ENCODE data around the gene DMD.

The DMD gene

DNA sequence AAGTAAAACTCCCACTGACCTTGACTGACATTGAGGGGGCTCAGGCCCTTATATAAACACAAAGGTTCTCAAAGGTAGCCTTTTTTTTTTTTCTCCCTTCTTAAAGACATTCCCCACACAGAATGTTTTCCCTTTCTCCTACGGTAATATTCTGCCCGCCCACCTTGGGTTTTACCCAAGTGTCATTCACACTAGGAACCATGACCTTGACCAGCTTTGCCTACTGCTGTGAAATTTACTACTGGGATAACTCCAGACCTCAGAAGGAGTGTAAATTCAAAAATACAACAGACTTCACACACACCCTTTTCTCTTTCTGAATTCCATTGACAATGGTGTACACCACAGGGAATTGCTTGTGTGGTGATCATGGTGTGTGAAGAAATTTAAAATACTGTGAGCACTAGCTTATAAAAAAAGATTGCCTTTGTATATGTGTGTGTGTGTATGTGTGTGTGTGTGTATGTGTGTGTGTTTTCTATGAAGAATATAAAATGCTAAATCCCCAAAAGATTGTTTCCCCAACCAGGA lies 1550.0 kb downstream of the DMD start:
- Histone ChIP-seq H3K27me3 (ENCODE audit: control insufficient read depth in 1 of 2, insufficient read depth in 2 of 2, low read length in 2 of 2) (no peaks in the 10 kb centered on the region), H3K4me1 (ENCODE audit: control insufficient read depth, insufficient read depth, low read length) (no peaks in the 10 kb centered on the region), H3K9me3 (ENCODE audit: control insufficient read depth in 2 of 2, low read length in 2 of 2) (no peaks in the 10 kb centered on the region), H3K4me3 (ENCODE audit: low read length in 2 of 2) (no peak overlapping the region), H3K27ac (ENCODE audit: low read length) (no peak overlapping the region), H3K9ac (ENCODE audit: low read length in 2 of 2) (no peak overlapping the region), H3K36me3 (ENCODE audit: control insufficient read depth in 2 of 2, insufficient read depth in 2 of 2, low read length in 2 of 2) (no peaks in the 10 kb centered on the region)

DNA sequence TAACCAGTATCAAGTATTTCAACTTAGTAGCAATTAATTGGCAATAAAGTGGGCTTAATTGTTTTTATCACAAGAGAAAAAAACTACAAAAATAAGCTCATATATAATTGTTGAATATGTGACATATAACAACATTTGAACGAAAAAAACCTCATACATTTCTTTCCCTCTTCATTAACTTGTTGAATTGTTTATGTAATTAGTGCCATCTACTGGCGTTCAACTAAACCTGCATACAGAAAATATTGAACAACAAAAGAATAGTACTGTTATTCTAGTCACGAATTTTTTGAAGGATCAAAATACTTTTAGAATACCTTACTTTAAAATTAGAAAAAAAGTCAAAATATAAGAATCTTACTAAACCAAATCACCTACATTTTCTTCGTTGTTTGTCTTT lies 1553.0 kb downstream of the DMD start:
- H3K4me1 ChIP-seq (ENCODE audit: control insufficient read depth, insufficient read depth, low read length): no peaks in the 10 kb centered on the region
- H3K27me3 ChIP-seq (ENCODE audit: control insufficient read depth in 1 of 2, insufficient read depth in 2 of 2, low read length in 2 of 2): no peaks in the 10 kb centered on the region
- no peaks in the 10 kb centered on the region for H3K9me3 ChIP-seq (ENCODE audit: control insufficient read depth in 2 of 2, low read length in 2 of 2)
- H3K4me3 ChIP-seq (ENCODE audit: low read length in 2 of 2): no peak overlapping the region
- H3K27ac ChIP-seq (ENCODE audit: low read length): no peak overlapping the region
- H3K36me3 ChIP-seq (ENCODE audit: control insufficient read depth in 2 of 2, insufficient read depth in 2 of 2, low read length in 2 of 2): no peaks in the 10 kb centered on the region
- H3K9ac ChIP-seq (ENCODE audit: low read length in 2 of 2): no peak overlapping the region

DNA sequence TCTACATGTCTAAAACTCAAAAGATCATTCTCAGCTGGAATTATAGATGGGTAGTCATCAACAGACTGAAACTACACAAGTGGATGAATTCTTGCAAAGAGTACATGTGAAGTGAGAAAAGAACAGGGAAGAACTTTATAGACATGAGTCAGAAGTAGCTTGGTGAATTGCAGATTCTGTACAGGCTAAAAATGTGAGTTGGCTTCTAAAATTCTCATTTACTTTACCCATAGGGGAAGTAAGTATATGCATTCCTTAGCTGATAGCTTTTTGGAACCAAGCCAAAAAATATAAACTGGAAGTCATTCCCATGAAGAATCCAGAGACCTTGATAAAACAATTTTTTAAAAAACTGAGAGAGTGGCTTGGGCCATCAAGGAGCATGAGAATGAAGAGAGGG lies 1555.3 kb downstream of the DMD start:
- Histone ChIP-seq H3K27ac (ENCODE audit: low read length) (no peak overlapping the region), H3K4me1 (ENCODE audit: control insufficient read depth, insufficient read depth, low read length) (no peaks in the 10 kb centered on the region), H3K9ac (ENCODE audit: low read length in 2 of 2) (no peak overlapping the region), H3K9me3 (ENCODE audit: control insufficient read depth in 2 of 2, low read length in 2 of 2) (no peaks in the 10 kb centered on the region), H3K4me3 (ENCODE audit: low read length in 2 of 2) (no peak overlapping the region), H3K27me3 (ENCODE audit: control insufficient read depth in 1 of 2, insufficient read depth in 2 of 2, low read length in 2 of 2) (no peaks in the 10 kb centered on the region), H3K36me3 (ENCODE audit: control insufficient read depth in 2 of 2, insufficient read depth in 2 of 2, low read length in 2 of 2) (no peaks in the 10 kb centered on the region)

DNA sequence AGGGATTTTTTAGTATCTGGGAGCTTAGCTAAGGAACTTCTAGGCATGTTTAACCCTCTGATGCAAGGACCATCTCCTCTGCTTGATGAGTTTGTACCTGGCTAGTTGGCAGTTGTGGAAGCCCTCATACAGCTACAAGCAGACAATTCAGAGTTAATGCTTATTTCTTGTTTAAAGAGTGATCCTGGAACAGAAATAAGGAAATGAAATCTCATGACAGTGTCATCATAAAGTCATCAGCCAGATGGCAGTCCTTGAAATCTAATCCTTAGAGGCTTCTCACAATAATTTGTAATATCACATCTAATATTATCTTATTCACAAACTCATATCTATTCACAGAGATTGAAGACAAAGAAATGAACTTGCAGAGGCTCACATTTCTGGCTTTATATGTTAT lies 1557.9 kb downstream of the DMD start:
- H3K36me3 ChIP-seq (ENCODE audit: control insufficient read depth in 2 of 2, insufficient read depth in 2 of 2, low read length in 2 of 2): no peaks in the 10 kb centered on the region
- H3K27me3 ChIP-seq (ENCODE audit: control insufficient read depth in 1 of 2, insufficient read depth in 2 of 2, low read length in 2 of 2): no peaks in the 10 kb centered on the region
- no peaks in the 10 kb centered on the region for H3K4me1 ChIP-seq (ENCODE audit: control insufficient read depth, insufficient read depth, low read length)
- no peak overlapping the region for H3K9ac ChIP-seq (ENCODE audit: low read length in 2 of 2)
- H3K9me3 ChIP-seq (ENCODE audit: control insufficient read depth in 2 of 2, low read length in 2 of 2): no peaks in the 10 kb centered on the region
- H3K27ac ChIP-seq (ENCODE audit: low read length): no peak overlapping the region
- H3K4me3 ChIP-seq (ENCODE audit: low read length in 2 of 2): no peak overlapping the region

- Histone ChIP-seq H3K9ac (ENCODE audit: low read length in 2 of 2) (no peak overlapping the region), H3K9me3 (ENCODE audit: control insufficient read depth in 2 of 2, low read length in 2 of 2) (no peaks in the 10 kb centered on the region), H3K36me3 (ENCODE audit: control insufficient read depth in 2 of 2, insufficient read depth in 2 of 2, low read length in 2 of 2) (no peaks in the 10 kb centered on the region), H3K4me1 (ENCODE audit: control insufficient read depth, insufficient read depth, low read length) (no peaks in the 10 kb centered on the region), H3K27ac (ENCODE audit: low read length) (no peak overlapping the region), H3K27me3 (ENCODE audit: control insufficient read depth in 1 of 2, insufficient read depth in 2 of 2, low read length in 2 of 2) (no peaks in the 10 kb centered on the region), H3K4me3 (ENCODE audit: low read length in 2 of 2) (no peak overlapping the region)
Observed at GRCh38 chrX:31652650-31653049, 1558.7 kb downstream of the DMD start.

DNA sequence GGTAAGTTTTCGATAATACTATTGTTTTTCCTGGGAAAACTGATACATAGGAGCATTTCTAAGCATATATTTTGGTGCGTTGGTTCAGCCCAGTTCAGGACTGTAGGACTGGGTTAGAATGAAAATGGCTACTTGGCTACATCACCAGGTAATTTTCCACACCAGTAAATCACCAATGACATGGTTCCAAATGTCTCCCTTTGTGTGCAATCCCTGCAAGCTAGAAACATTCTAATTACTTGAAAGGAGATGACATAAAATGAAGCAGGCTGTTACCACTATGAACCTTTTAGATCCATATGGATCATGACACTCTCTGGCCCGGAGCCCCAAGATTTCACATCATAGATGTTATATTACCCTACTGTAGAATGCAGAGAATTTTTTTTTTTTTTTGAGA lies 1562.1 kb downstream of the DMD start:
- Histone ChIP-seq H3K4me3 (ENCODE audit: low read length in 2 of 2) (no peak overlapping the region), H3K9me3 (ENCODE audit: control insufficient read depth in 2 of 2, low read length in 2 of 2) (no peaks in the 10 kb centered on the region), H3K27ac (ENCODE audit: low read length) (no peak overlapping the region), H3K4me1 (ENCODE audit: control insufficient read depth, insufficient read depth, low read length) (no peaks in the 10 kb centered on the region), H3K36me3 (ENCODE audit: control insufficient read depth in 2 of 2, insufficient read depth in 2 of 2, low read length in 2 of 2) (no peaks in the 10 kb centered on the region), H3K9ac (ENCODE audit: low read length in 2 of 2) (no peak overlapping the region), H3K27me3 (ENCODE audit: control insufficient read depth in 1 of 2, insufficient read depth in 2 of 2, low read length in 2 of 2) (no peaks in the 10 kb centered on the region)

- H3K4me1 ChIP-seq (ENCODE audit: control insufficient read depth, insufficient read depth, low read length): no peaks in the 10 kb centered on the region
- H3K27ac ChIP-seq (ENCODE audit: low read length): no peak overlapping the region
- no peaks in the 10 kb centered on the region for H3K9me3 ChIP-seq (ENCODE audit: control insufficient read depth in 2 of 2, low read length in 2 of 2)
- H3K36me3 ChIP-seq (ENCODE audit: control insufficient read depth in 2 of 2, insufficient read depth in 2 of 2, low read length in 2 of 2): no peaks in the 10 kb centered on the region
- H3K27me3 ChIP-seq (ENCODE audit: control insufficient read depth in 1 of 2, insufficient read depth in 2 of 2, low read length in 2 of 2): no peaks in the 10 kb centered on the region
- H3K4me3 ChIP-seq (ENCODE audit: low read length in 2 of 2): no peak overlapping the region
- H3K9ac ChIP-seq (ENCODE audit: low read length in 2 of 2): no peak overlapping the region
Observed at GRCh38 chrX:31633349-31633748, 1578.0 kb downstream of the DMD start.

DNA sequence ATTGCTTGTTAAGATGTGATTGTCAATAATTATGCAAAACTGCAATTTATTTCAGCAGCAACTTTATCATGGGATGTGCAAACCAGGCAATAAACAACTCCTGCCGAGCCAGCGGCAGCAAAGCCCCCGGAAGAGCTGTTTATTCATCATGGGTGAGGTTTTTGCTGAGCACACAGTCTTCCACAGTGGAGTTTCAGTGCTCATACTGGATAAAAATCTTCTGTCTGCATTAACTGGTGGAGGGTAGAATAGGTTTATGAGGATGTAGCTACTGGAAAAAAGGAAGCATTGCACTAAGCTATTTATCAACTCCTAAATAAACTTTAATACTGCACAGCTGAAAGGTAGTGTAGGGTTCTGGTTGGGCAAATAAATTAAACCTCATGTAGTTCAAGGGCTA lies 1582.2 kb downstream of the DMD start:
- H3K9me3 ChIP-seq (ENCODE audit: control insufficient read depth in 2 of 2, low read length in 2 of 2): no peaks in the 10 kb centered on the region
- H3K27ac ChIP-seq (ENCODE audit: low read length): no peak overlapping the region
- H3K4me1 ChIP-seq (ENCODE audit: control insufficient read depth, insufficient read depth, low read length): no peaks in the 10 kb centered on the region
- no peak overlapping the region for H3K4me3 ChIP-seq (ENCODE audit: low read length in 2 of 2)
- H3K27me3 ChIP-seq (ENCODE audit: control insufficient read depth in 1 of 2, insufficient read depth in 2 of 2, low read length in 2 of 2): no peaks in the 10 kb centered on the region
- H3K36me3 ChIP-seq (ENCODE audit: control insufficient read depth in 2 of 2, insufficient read depth in 2 of 2, low read length in 2 of 2): no peaks in the 10 kb centered on the region
- H3K9ac ChIP-seq (ENCODE audit: low read length in 2 of 2): no peak overlapping the region

DNA sequence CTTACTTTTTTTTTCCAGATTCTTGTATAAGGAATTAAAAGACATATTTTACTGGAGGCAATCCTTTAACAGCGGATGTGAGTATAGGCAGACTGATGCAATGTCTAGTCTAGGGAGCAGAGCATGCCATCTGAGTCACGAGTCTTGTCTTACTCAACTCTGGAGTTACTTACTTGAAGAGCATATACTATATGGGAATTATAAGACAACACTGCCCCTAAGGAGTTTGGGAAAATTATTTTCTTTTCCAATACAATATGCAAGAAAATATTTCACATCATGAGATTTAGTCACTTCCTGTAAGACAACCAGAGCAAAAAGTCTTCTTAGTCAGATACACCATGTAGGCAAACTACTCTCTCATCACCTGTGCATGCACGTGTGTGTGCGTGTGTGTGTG lies 1602.2 kb downstream of the DMD start:
- Histone ChIP-seq H3K9ac (ENCODE audit: low read length in 2 of 2) (no peak overlapping the region), H3K9me3 (ENCODE audit: control insufficient read depth in 2 of 2, low read length in 2 of 2) (no peaks in the 10 kb centered on the region), H3K27me3 (ENCODE audit: control insufficient read depth in 1 of 2, insufficient read depth in 2 of 2, low read length in 2 of 2) (peaks cover 0 to 2% of the 10 kb centered on the region in 2 donors), H3K36me3 (ENCODE audit: control insufficient read depth in 2 of 2, insufficient read depth in 2 of 2, low read length in 2 of 2) (no peaks in the 10 kb centered on the region), H3K27ac (ENCODE audit: low read length) (no peak overlapping the region), H3K4me3 (ENCODE audit: low read length in 2 of 2) (no peak overlapping the region), H3K4me1 (ENCODE audit: control insufficient read depth, insufficient read depth, low read length) (no peaks in the 10 kb centered on the region)

DNA sequence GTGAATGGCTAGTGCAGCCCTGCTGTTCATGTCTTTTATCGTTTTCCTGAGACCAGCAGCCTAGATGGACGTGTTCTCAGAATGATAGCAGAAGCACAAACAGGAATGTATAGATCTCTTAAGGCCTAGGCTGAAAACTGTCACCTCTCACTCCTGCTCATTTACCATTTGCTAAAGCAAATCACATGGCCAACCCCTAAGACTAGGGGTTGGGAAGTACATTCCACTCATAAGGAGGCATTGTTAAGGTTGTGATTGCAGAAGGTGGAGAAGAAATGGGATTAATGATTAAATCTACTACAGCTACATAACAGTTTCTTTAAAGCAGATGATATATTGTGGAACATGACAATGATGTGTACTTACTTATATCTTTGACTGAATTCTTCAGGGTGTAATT lies 1602.7 kb downstream of the DMD start:
- H3K9ac ChIP-seq (ENCODE audit: low read length in 2 of 2): no peak overlapping the region
- H3K9me3 ChIP-seq (ENCODE audit: control insufficient read depth in 2 of 2, low read length in 2 of 2): no peaks in the 10 kb centered on the region
- H3K27me3 ChIP-seq (ENCODE audit: control insufficient read depth in 1 of 2, insufficient read depth in 2 of 2, low read length in 2 of 2): peaks cover 0 to 2% of the 10 kb centered on the region in 2 donors
- H3K4me3 ChIP-seq (ENCODE audit: low read length in 2 of 2): no peak overlapping the region
- H3K4me1 ChIP-seq (ENCODE audit: control insufficient read depth, insufficient read depth, low read length): no peaks in the 10 kb centered on the region
- H3K36me3 ChIP-seq (ENCODE audit: control insufficient read depth in 2 of 2, insufficient read depth in 2 of 2, low read length in 2 of 2): no peaks in the 10 kb centered on the region
- no peak overlapping the region for H3K27ac ChIP-seq (ENCODE audit: low read length)

DNA sequence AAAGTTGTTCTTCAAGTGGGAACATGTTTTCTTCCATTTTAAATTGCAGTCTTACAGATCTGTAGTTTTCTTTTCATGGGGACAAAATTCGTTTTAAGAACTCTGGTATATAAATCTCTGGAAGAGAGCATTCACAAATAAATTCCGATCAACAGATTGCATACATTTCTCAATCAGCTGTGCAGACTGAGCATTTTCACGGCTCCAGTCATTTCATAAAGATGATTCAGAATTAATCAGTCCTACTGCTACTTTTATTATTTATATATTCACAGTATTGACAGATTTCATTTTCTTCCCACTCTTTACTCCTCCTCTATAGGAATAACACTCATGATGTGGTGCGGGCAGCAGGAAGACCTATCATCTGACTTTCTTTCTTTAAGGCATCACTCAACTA lies 1604.6 kb downstream of the DMD start:
- Histone ChIP-seq H3K27me3 (ENCODE audit: control insufficient read depth in 1 of 2, insufficient read depth in 2 of 2, low read length in 2 of 2) (peaks cover 0 to 2% of the 10 kb centered on the region in 2 donors), H3K4me3 (ENCODE audit: low read length in 2 of 2) (no peak overlapping the region), H3K36me3 (ENCODE audit: control insufficient read depth in 2 of 2, insufficient read depth in 2 of 2, low read length in 2 of 2) (no peaks in the 10 kb centered on the region), H3K4me1 (ENCODE audit: control insufficient read depth, insufficient read depth, low read length) (no peaks in the 10 kb centered on the region), H3K9me3 (ENCODE audit: control insufficient read depth in 2 of 2, low read length in 2 of 2) (no peaks in the 10 kb centered on the region), H3K9ac (ENCODE audit: low read length in 2 of 2) (no peak overlapping the region), H3K27ac (ENCODE audit: low read length) (no peak overlapping the region)

Measured in stomach smooth muscle (tissue), 2 donors.